Myocyte (in vitro differentiated cells): Measurements from ENCODE around the gene GSC2. TPM values are rescaled to one million over a fixed set of nuclear protein-coding genes. Genes with fewer than 3 reads are reported as not detected.
"Not testable (repeated sequence)": the region's sequence is repeated elsewhere in the genome, so short reads cannot be mapped to it uniquely, and the experiment has no call there.

Experiments
- DNase-seq: peaks from one replicate; pipeline ENCODE4 v3.0.0-alpha.2; 2012; ENCODE audit warnings: low read depth
- total RNA-seq: library from RNA; depleted of rRNA; stranded (reverse); fragments of >200 nt; gene quantifications from 2 replicates; pipeline ENCODE4 v1.2.3, GENCODE V29; 2014

GSC2 gene
- total RNA-seq, 1 donor from 2014 or later: not detected

GRCh38 chr22:19164425-19164824, 14.3 kb upstream of the GSC2 start:
- DNase-seq: no peak

- DNase-seq: not testable (repeated sequence)
Observed at GRCh38 chr22:19158649-19159048, 8.6 kb upstream of the GSC2 start.

GRCh38 chr22:19156109-19156508, 6.0 kb upstream of the GSC2 start:
- not testable (repeated sequence) for DNase-seq

GRCh38 chr22:19152942-19153883, 3.1 kb upstream of the GSC2 start:
- no peak for DNase-seq

- no peak for DNase-seq
Observed at GRCh38 chr22:19151329-19152191, 1.5 kb upstream of the GSC2 start.

GRCh38 chr22:19150482-19151328, 613 bp upstream of the GSC2 start:
- no peak for DNase-seq

GRCh38 chr22:19149047-19149883, 827 bp downstream of the GSC2 start:
- DNase-seq: no peak

GRCh38 chr22:19148417-19149046, 1.6 kb downstream of the GSC2 start:
- no peak for DNase-seq

- no peak for DNase-seq
Observed at GRCh38 chr22:19147195-19147780, 2.8 kb downstream of the GSC2 start.

- no peak for DNase-seq
Observed at GRCh38 chr22:19146215-19146968, 3.7 kb downstream of the GSC2 start.

- DNase-seq: no peak
Observed at GRCh38 chr22:19143967-19144400, 6.1 kb downstream of the GSC2 start.

- no peak for DNase-seq
Observed at GRCh38 chr22:19143212-19143611, 6.9 kb downstream of the GSC2 start.

GRCh38 chr22:19142394-19142793, 7.7 kb downstream of the GSC2 start:
- DNase-seq: no peak

- DNase-seq: no peak
Observed at GRCh38 chr22:19139974-19140373, 10.1 kb downstream of the GSC2 start.

GRCh38 chr22:19139001-19139356, 11.1 kb downstream of the GSC2 start:
- DNase-seq: no peak

- DNase-seq: peak; percentile 55
Observed at GRCh38 chr22:19138217-19139000, 11.7 kb downstream of the GSC2 start.

GRCh38 chr22:19137384-19138216, 12.5 kb downstream of the GSC2 start:
- no peak for DNase-seq
